H9 (cell line): Measurements from ENCODE around the gene SIN3B. TPM values are rescaled to one million over a fixed set of nuclear protein-coding genes. Genes with fewer than 3 reads are reported as not detected.

ENCODE experiments used
- DNase-seq: peaks from one replicate; pipeline ENCODE4 v3.0.0-alpha.2; 2017
- H2AFZ ChIP-seq: one replicate; pipeline ENCODE4 v1.6.1; 2013; ENCODE audit warnings: mild to moderate bottlenecking, low read length, control low read depth, moderate library complexity
- H2AK5ac ChIP-seq: 2 replicates; pipeline ENCODE4 v1.6.1; 2013; ENCODE audit warnings: low read length, control low read depth, mixed read lengths; ENCODE audit not compliant: insufficient read length
- H2BK120ac ChIP-seq: one replicate; pipeline ENCODE4 v1.6.1; 2013; ENCODE audit warnings: low read depth, mild to moderate bottlenecking, low read length, control low read depth, inconsistent platforms; ENCODE audit not compliant: poor library complexity, severe bottlenecking
- H2BK12ac ChIP-seq: 2 replicates; pipeline ENCODE4 v1.6.1; 2013; ENCODE audit warnings: low read length, control low read depth, mixed read lengths, low read depth; ENCODE audit not compliant: insufficient read length
- H2BK15ac ChIP-seq: 2 replicates; pipeline ENCODE4 v1.6.1; 2013; ENCODE audit warnings: low read depth, low read length, control low read depth
- H2BK20ac ChIP-seq: one replicate; pipeline ENCODE4 v1.6.1; 2013; ENCODE audit warnings: low read depth, mild to moderate bottlenecking, low read length, control low read depth, inconsistent platforms; ENCODE audit not compliant: poor library complexity, severe bottlenecking
- H2BK5ac ChIP-seq: 2 replicates; pipeline ENCODE4 v1.6.1; 2013; ENCODE audit warnings: low read length, control low read depth, mixed read lengths; ENCODE audit not compliant: insufficient read length
- H3K14ac ChIP-seq: 2 replicates; pipeline ENCODE4 v1.6.1; 2013; ENCODE audit warnings: low read length, control low read depth; ENCODE audit not compliant: insufficient read depth
- H3K18ac ChIP-seq: 2 replicates; pipeline ENCODE4 v1.6.1; 2013; ENCODE audit warnings: low read depth, mild to moderate bottlenecking, mixed read lengths, low read length, control low read depth; ENCODE audit not compliant: insufficient read length
- H3K23ac ChIP-seq: 2 replicates; pipeline ENCODE4 v1.6.1; 2013; ENCODE audit warnings: low read length, control low read depth, mixed read lengths, low read depth; ENCODE audit not compliant: insufficient read length
- H3K23me2 ChIP-seq: 2 replicates; pipeline ENCODE4 v1.6.1; 2013; ENCODE audit warnings: low read depth, mild to moderate bottlenecking, mixed read lengths, low read length, control low read depth; ENCODE audit not compliant: insufficient read length, poor library complexity, severe bottlenecking
- H3K27ac ChIP-seq: 2 replicates; pipeline ENCODE4 v1.5.1; 2013; ENCODE audit warnings: low read length, control low read depth, mixed read lengths, low read depth; ENCODE audit not compliant: insufficient read length
- H3K27me3 ChIP-seq: 2 replicates; pipeline ENCODE4 v1.6.1; 2013; ENCODE audit warnings: low read length, control low read depth, inconsistent platforms; ENCODE audit not compliant: insufficient read depth
- H3K4ac ChIP-seq: 2 replicates; pipeline ENCODE4 v1.6.1; 2013; ENCODE audit warnings: low read depth, mild to moderate bottlenecking, control low read depth, inconsistent platforms, low read length, moderate library complexity
- H3K4me1 ChIP-seq: 2 replicates; pipeline ENCODE4 v1.6.1; 2013; ENCODE audit warnings: low read length, control low read depth, inconsistent platforms; ENCODE audit not compliant: insufficient read depth
- H3K4me2 ChIP-seq: 2 replicates; pipeline ENCODE4 v1.6.1; 2013; ENCODE audit warnings: low read length, control low read depth, mixed read lengths; ENCODE audit not compliant: insufficient read length, insufficient read depth
- H3K56ac ChIP-seq: 2 replicates; pipeline ENCODE4 v1.6.1; 2013; ENCODE audit warnings: low read depth, mild to moderate bottlenecking, mixed read lengths, low read length, control low read depth; ENCODE audit not compliant: insufficient read length
- H3K79me1 ChIP-seq: 2 replicates; pipeline ENCODE4 v1.6.1; 2013; ENCODE audit warnings: low read depth, mild to moderate bottlenecking, moderate library complexity, low read length, control low read depth, inconsistent platforms; ENCODE audit not compliant: insufficient read depth, poor library complexity, severe bottlenecking
- H3K79me2 ChIP-seq: 2 replicates; pipeline ENCODE4 v1.6.1; 2013; ENCODE audit warnings: low read length, control low read depth, inconsistent platforms; ENCODE audit not compliant: insufficient read depth
- H3K9ac ChIP-seq: 2 replicates; pipeline ENCODE4 v1.6.1; 2013; ENCODE audit warnings: low read length, control low read depth, mixed read lengths; ENCODE audit not compliant: insufficient read length; ENCODE audit errors: extremely low read depth
- H3K9me3 ChIP-seq: one replicate; pipeline ENCODE4 v1.6.1; 2013; ENCODE audit warnings: low read depth, low read length, inconsistent platforms; ENCODE audit not compliant: control insufficient read depth
- H3T11ph ChIP-seq: one replicate; pipeline ENCODE4 v1.6.1; 2013; ENCODE audit warnings: mild to moderate bottlenecking, low read length, control low read depth, inconsistent platforms
- H4K20me1 ChIP-seq: one replicate; pipeline ENCODE4 v1.6.1; 2013; ENCODE audit not compliant: control insufficient read depth, insufficient read length, insufficient read depth
- H4K5ac ChIP-seq: 2 replicates; pipeline ENCODE4 v1.6.1; 2013; ENCODE audit warnings: low read depth, mild to moderate bottlenecking, mixed read lengths, low read length, control low read depth; ENCODE audit not compliant: insufficient read length
- H4K8ac ChIP-seq: replicated peaks from 2 replicates; pipeline ENCODE4 v1.6.1; 2013; ENCODE audit warnings: low read length, control low read depth, mixed read lengths, low read depth; ENCODE audit not compliant: insufficient read length
- H4K91ac ChIP-seq: 2 replicates; pipeline ENCODE4 v1.6.1; 2013; ENCODE audit warnings: low read depth, mild to moderate bottlenecking, moderate library complexity, mixed read lengths, low read length, control low read depth; ENCODE audit not compliant: insufficient read length
- H3K27ac Mint-ChIP-seq, 3 experiments: 2 replicates in 2 of 3; 3 replicates in 1 of 3; pipeline ENCODE4 v1.8.0; 2020 to 2021; ENCODE audit warnings: mixed read lengths in 3 of 3, mild to moderate bottlenecking in 1 of 3, moderate library complexity in 1 of 3
- H3K27me3 Mint-ChIP-seq: 2 replicates; pipeline ENCODE4 v1.8.0; 2021; ENCODE audit warnings: low read depth, mild to moderate bottlenecking, moderate library complexity, mixed read lengths
- H3K36me3 Mint-ChIP-seq, 3 experiments: 2 replicates in 2 of 3; 3 replicates in 1 of 3; pipeline ENCODE4 v1.8.0; 2020 to 2021; ENCODE audit warnings: low read depth in 3 of 3, mixed read lengths in 3 of 3; ENCODE audit not compliant: insufficient read depth in 1 of 3
- H3K4me1 Mint-ChIP-seq, 2 experiments: 2 replicates each; pipeline ENCODE4 v1.8.0; 2020; ENCODE audit warnings: mixed read lengths in 2 of 2
- H3K4me3 Mint-ChIP-seq, 2 experiments: 2 replicates in 1 of 2; 3 replicates in 1 of 2; pipeline ENCODE4 v1.8.0; 2020 to 2021; ENCODE audit warnings: mild to moderate bottlenecking in 2 of 2, mixed read lengths in 2 of 2, moderate library complexity in 1 of 2
- H3K9me3 Mint-ChIP-seq, 2 experiments: 2 replicates in 1 of 2; 3 replicates in 1 of 2; pipeline ENCODE4 v1.8.0; 2020; ENCODE audit warnings: mild to moderate bottlenecking in 2 of 2, mixed read lengths in 2 of 2, moderate library complexity in 1 of 2
- WGBS: extraction: QIAGEN DNeasy Blood & Tissue Kit; methylation state at CpG from one replicate; pipeline ENCODE4 v1.1.7; 2013; ENCODE audit warnings: missing lambda C conversion rate, low lambda C conversion rate, mixed read lengths; ENCODE audit not compliant: insufficient read length; ENCODE audit errors: extremely low coverage; 5-methylcytosine and 5-hydroxymethylcytosine counted together
- total RNA-seq: library from RNA; stranded (reverse); gene quantifications from 2 replicates; pipeline ENCODE4 v1.2.1, GENCODE V29; 2021
- TF ChIP-seq, protein P1 (sequence below): fragments of 200-600 bp; sonication (generic); conservative IDR thresholded peaks from 3 replicates; pipeline ENCODE4 v1.8.0; 2021; ENCODE audit warnings: antibody characterized with exemption, mild to moderate bottlenecking

Gene SIN3B
- total RNA-seq, 1 experiment from 2014 or later: 72.7 TPM

DNA sequence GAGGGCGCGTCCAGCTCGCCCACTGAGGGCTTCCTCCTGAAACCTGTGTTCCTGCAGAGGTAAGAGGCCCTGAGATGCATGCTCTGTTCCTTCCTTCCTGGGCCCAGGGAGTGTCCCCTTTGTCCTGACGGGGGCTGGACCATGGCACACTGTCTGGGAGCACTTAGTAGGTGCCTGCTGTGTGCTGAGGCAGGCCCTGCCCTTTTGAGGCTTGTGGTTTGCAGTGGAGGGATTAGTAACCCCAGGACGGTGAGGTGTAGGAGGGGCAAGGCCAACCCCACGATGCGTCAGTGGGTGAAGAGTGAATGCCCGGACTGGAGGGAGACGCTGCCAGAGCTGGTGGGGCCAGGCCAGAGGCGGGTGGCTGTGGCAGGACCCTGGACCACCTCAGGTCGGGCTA is 48.4 kb downstream of the SIN3B start:
- TF ChIP-seq, protein P1, sequence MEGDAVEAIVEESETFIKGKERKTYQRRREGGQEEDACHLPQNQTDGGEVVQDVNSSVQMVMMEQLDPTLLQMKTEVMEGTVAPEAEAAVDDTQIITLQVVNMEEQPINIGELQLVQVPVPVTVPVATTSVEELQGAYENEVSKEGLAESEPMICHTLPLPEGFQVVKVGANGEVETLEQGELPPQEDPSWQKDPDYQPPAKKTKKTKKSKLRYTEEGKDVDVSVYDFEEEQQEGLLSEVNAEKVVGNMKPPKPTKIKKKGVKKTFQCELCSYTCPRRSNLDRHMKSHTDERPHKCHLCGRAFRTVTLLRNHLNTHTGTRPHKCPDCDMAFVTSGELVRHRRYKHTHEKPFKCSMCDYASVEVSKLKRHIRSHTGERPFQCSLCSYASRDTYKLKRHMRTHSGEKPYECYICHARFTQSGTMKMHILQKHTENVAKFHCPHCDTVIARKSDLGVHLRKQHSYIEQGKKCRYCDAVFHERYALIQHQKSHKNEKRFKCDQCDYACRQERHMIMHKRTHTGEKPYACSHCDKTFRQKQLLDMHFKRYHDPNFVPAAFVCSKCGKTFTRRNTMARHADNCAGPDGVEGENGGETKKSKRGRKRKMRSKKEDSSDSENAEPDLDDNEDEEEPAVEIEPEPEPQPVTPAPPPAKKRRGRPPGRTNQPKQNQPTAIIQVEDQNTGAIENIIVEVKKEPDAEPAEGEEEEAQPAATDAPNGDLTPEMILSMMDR: no peak
- no peak overlapping the region for H4K5ac ChIP-seq
- peaks cover 2% of the 10 kb centered on the region for H3K79me1 ChIP-seq
- DNase-seq: no peak
- H2BK5ac ChIP-seq: no peak overlapping the region
- no peak overlapping the region for H2AFZ ChIP-seq
- Mint-ChIP-seq H3K4me3 (no peak overlapping the region), H3K36me3 (peaks cover 63 to 83% (median 73%) of the 10 kb centered on the region in 3 experiments), H3K4me1 (no peaks in the 10 kb centered on the region), H3K9me3 (peaks cover 19 to 30% of the 10 kb centered on the region in 2 experiments), H3K27ac (no peak overlapping the region), H3K27me3 (peaks cover 2% of the 10 kb centered on the region)
- H4K8ac ChIP-seq: no peak overlapping the region
- no peak overlapping the region for H3K23ac ChIP-seq
- no peaks in the 10 kb centered on the region for H3K4me1 ChIP-seq
- H3K9ac ChIP-seq: no peak overlapping the region
- H3K79me2 ChIP-seq: peaks cover 5% of the 10 kb centered on the region; the same call in 1 of the 2 replicates
- H2AK5ac ChIP-seq: no peak overlapping the region
- no peak overlapping the region for H3K4me2 ChIP-seq
- no peak overlapping the region for H3T11ph ChIP-seq
- no peak overlapping the region for H3K27ac ChIP-seq
- no peak overlapping the region for H3K18ac ChIP-seq
- no peak overlapping the region for H4K91ac ChIP-seq
- H2BK120ac ChIP-seq: no peak overlapping the region
- no peaks in the 10 kb centered on the region for H3K27me3 ChIP-seq
- no peaks in the 10 kb centered on the region for H4K20me1 ChIP-seq
- H3K23me2 ChIP-seq: no peaks in the 10 kb centered on the region
- no peak overlapping the region for H3K56ac ChIP-seq
- no peak overlapping the region for H2BK15ac ChIP-seq
- H2BK20ac ChIP-seq: no peak overlapping the region
- H3K14ac ChIP-seq: no peak overlapping the region
- WGBS: no CpG with 5 or more reads among the region's 11 CpGs
- no peak overlapping the region for H3K4ac ChIP-seq
- H2BK12ac ChIP-seq: no peak overlapping the region
- H3K9me3 ChIP-seq: peaks cover 8% of the 10 kb centered on the region
